Limb (tissue), 2 donors: ENCODE data around the gene C20orf141.
"Not testable (repeated sequence)": the region's sequence is repeated elsewhere in the genome, so short reads cannot be mapped to it uniquely, and the experiment has no call there.

ENCODE experiments used
- DNase-seq, 2 donors: peaks; one replicate each; pipeline ENCODE4 v3.0.0-alpha.2; 2016; ENCODE audit errors: extremely low spot score in 2 of 2

The C20orf141 gene, protein sequence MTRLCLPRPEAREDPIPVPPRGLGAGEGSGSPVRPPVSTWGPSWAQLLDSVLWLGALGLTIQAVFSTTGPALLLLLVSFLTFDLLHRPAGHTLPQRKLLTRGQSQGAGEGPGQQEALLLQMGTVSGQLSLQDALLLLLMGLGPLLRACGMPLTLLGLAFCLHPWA

GRCh38 chr20:2814587-2815051 lies at the start of gene C20orf141:
Gene C20orf141, plus strand, starts transcription at chr20:2814987. Its CDS starts 198 bp downstream, at chr20:2815185.
- peak in 1 of 2 donors; percentile 37 for DNase-seq

DNA sequence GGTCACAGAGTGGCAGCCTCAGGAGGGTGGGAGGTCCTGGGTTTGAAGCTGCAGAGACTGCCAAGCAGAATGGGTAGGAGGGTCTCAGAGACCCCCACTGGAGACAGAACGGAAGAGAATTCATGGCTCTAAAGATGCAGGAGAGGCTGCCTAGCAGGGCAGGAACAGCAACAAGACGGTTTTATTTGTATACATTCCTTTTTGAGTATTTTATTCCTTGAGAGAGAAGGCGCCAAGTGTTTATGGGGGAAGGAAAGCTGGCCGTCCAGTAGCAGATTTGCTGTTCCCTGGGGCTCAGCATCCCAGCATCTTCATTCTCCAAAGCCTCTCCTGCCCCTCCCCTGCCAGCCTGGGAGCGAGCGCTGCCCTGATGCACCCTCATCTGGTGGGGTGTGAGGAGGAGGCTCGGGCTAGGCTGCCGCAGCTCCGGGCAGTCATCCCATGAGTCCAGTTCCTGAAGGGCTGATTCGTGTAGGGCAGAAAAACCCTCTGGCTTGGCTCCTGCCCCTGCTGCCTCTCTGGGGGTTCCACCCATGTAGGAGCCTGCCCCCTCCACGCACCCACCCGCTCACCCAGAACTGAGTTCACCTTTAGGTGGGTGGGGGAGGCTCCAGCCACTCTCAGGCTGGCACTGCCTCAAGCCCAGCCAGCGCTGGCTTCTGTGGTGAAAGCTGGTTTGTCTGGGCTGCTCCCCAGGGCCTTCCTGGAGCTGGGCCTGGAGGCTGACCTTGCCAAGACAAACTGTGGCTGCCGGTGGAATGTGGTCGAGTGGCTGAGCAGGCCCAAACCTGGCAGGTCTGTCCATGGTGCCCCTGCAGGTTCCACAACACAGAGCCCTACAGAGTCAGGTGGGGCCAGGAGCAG lies 46.8 kb upstream of the C20orf141 start:
- DNase-seq, result peak in 1 of 2 donors; percentile 67

- DNase-seq, result no peak
These were observed 46.2 kb upstream of the C20orf141 start for GRCh38 chr20:2768632-2769015.

- DNase-seq, result not testable (repeated sequence)
These were observed 44.7 kb upstream of the C20orf141 start for GRCh38 chr20:2770091-2770490.

GRCh38 chr20:2771631-2772080 lies 43.1 kb upstream of the C20orf141 start:
- no peak for DNase-seq

DNA sequence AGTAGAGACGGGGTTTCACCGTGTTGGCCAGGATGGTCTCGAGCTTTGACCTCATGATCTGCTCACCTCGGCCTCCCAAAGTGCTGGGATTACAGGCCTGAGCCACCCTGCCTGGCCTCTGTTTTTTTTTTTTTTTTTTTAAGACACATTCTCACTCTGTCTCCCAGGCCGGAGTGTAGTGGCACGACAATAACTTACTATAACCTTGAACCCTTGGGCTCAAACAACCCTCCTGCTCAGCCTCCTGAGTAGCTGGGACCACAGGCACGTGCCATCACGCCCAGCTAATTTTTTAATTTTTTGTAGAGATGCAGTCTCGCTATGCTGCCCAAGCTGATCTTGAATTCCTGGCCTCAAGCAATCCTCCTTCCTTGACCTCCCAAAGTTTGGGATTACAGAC lies 41.0 kb upstream of the C20orf141 start:
- DNase-seq, result no peak

- DNase-seq, result no peak
These were observed 39.6 kb upstream of the C20orf141 start for GRCh38 chr20:2775139-2775538.

DNA sequence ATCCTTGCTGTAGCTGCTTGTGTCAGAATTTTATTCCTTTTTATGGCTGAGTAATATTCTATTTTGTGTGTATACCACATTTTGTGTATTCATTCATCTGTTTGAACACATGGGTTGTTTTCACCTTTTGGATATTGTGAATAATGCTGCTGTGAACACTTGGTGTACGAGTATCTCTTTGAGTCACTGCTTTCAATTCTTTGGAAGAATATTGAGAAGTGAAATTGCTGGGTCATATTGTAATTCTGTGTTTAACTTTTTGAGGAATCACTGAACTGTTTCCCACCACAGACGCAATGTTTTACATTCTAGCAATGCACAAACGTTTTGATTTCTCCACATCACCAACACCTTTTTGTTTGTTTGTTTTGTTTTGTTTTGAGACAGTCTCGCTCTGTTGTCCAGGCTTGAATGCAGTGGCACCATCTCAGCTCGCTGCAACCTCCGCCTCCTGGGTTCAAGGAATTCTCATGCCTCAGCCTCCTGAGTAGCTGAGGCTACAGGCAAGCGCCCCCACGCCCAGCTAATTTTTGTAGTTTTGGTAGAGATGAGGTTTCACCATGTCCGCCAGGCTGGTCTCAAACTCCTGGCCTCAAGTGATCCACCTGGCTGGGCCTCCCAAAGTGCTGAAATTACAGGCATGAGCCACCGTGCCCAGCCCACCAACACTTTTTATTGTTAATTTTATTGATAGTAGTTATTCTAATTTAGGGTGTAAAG lies 36.0 kb upstream of the C20orf141 start:
- DNase-seq, result no peak

DNA sequence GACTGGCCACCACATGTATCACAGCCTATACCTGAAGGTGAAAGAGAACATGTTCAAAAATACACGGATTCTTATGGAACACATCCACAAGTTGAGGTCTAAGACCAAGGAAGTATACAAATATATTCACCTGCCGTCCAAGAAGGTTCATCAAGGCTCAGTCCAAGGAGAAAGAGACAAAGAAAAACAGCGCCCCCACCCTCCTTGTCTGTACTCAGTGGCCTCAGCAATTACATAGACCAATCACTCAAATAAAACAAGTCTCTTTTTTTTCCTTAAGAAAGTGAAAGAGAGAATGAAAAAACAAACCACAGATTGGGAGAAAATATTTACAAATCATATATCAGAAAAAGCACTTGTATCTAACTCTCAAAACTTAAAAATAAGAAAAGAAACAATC lies 33.8 kb upstream of the C20orf141 start:
- no peak for DNase-seq

DNA sequence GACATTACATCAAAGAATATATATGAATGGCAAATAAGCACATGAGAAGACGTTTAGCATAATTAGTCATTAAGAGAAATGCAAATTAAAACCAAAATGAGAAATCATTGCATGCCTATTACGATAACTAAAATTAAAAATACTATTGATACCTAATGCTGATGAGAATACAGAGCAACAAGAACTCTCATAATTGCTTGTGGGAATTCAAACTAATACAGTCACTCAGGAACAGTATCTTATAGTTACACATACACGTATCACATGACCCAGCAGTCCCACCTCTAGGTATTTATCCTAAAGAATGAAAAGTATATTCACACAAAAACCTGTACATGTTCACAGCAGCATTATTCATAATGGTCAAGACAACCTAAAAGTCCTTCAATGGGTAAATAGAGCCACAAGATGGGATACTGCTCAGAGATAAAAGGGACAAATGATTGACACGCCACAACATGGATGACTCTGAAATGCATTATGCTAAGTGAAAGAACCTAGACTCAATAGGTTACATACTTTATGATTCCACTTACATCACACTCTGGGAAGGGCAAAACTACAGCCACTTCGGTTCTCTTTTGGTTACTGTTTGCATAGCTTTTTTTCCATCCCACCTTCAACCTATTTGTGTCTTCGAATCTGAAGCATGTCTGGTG lies 30.8 kb upstream of the C20orf141 start:
- no peak for DNase-seq

DNA sequence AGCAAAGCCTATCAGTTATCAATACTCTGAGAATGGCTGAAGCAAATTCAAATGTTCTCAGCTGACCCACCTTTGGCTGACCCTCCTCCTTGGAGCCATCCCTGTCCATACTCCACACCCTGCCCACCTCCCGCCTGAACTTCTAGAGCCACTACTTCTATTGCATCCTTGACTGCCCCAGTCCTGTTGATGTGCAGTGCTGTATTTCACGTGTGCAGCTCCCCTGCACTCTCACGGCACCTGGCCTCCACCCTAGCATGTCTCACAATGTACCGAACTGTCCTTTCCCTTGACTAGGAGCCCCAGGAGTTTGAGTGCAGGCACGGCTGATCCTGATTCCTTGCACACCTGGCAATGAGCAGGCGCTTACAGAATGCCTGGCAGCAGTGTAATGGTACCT lies 21.3 kb upstream of the C20orf141 start:
- DNase-seq, result no peak

- DNase-seq, result no peak
These were observed 20.5 kb upstream of the C20orf141 start for GRCh38 chr20:2794202-2794748.

GRCh38 chr20:2794866-2795447 lies 19.8 kb upstream of the C20orf141 start:
- no peak for DNase-seq

- DNase-seq, result no peak
These were observed 19.3 kb upstream of the C20orf141 start for GRCh38 chr20:2795451-2795850.

GRCh38 chr20:2796011-2796660 lies 18.7 kb upstream of the C20orf141 start:
- no peak for DNase-seq

GRCh38 chr20:2797136-2797983 lies 17.4 kb upstream of the C20orf141 start:
- no peak for DNase-seq

- DNase-seq, result no peak
These were observed 16.5 kb upstream of the C20orf141 start for GRCh38 chr20:2798095-2798805.

GRCh38 chr20:2798814-2799213 lies 16.0 kb upstream of the C20orf141 start:
- no peak for DNase-seq

DNA sequence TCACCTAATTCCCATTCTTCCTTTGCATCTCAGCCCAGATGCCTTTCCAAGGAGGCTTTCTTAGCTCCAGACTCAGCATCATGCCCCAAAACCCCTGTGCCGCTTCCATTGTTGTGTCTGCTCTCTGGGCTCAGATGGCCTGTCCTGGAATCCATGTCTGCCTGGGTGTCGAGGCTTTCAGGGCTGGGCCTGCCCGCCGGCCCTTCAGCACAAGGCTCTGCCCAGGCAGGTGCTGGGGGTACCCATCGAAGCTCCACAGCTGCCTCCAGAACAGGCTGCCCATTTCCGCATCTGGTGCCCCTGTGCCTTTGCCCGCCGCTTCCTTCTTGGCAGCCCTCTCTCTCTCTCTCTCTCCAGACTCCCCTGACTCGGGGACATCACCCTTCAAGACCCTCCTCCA lies 15.5 kb upstream of the C20orf141 start:
- DNase-seq, result no peak
